ENCODE measurements around the gene PCIF1.
"Not testable (repeated sequence)": the region's sequence is repeated elsewhere in the genome, so short reads cannot be mapped to it uniquely, and the experiment has no call there.

PCIF1 gene

GRCh38 chr20:45921337-45922189 lies 12.9 kb upstream of the PCIF1 start:
- no peak for DNase-seq (ENCODE audit: low read depth in 1 of 2, low spot score in 1 of 2)

- no peak for DNase-seq (ENCODE audit: low read depth in 1 of 2, low spot score in 1 of 2)
These were observed 9.9 kb upstream of the PCIF1 start for GRCh38 chr20:45924391-45925261.

- no peak for DNase-seq (ENCODE audit: low read depth in 1 of 2, low spot score in 1 of 2)
These were observed 8.5 kb upstream of the PCIF1 start for GRCh38 chr20:45925821-45926506.

- DNase-seq (ENCODE audit: low read depth in 1 of 2, low spot score in 1 of 2), result no peak
These were observed 7.8 kb upstream of the PCIF1 start for GRCh38 chr20:45926731-45927070.

DNA sequence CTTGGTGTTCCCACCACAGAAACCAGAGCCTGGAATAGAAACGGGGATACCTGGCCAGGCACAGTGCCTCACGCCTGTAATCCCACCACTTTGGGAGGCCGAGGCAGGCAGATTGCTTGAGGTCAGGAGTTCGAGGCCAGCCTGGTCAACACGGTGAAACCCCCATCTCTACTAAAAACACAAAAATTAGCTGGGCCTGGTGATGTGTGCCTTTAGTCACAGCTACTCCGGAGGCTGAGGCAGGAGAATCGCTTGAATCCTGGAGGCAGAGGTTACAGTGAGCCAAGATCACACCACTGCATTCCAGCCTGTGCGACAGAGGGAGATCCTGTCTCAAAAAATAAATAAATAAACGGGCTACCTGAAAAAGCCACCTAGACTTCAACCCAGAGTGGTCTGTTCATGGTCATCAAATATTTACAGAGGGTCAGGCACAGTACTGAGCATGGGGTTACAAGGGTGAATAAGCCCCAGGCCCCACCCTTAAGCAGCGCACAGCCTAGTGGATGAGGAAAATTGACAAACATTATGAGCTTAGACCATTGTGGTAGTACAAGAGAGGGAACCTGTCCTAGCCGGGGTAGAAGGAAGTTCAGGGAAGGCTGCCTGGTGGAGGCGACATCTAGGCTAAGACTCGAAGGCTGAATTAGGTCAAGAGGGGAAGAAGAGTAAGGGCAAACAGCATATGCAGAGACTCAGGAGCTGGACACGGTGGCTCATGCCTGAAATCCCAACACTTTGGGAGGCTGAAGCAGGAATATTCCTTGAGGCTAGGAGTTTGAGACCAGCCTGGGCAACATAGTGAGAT lies 7.2 kb upstream of the PCIF1 start:
- DNase-seq (ENCODE audit: low read depth in 1 of 2, low spot score in 1 of 2), result no peak

- not testable (repeated sequence) for DNase-seq (ENCODE audit: low read depth in 1 of 2, low spot score in 1 of 2)
These were observed 2.8 kb upstream of the PCIF1 start for GRCh38 chr20:45931680-45932079.

DNA sequence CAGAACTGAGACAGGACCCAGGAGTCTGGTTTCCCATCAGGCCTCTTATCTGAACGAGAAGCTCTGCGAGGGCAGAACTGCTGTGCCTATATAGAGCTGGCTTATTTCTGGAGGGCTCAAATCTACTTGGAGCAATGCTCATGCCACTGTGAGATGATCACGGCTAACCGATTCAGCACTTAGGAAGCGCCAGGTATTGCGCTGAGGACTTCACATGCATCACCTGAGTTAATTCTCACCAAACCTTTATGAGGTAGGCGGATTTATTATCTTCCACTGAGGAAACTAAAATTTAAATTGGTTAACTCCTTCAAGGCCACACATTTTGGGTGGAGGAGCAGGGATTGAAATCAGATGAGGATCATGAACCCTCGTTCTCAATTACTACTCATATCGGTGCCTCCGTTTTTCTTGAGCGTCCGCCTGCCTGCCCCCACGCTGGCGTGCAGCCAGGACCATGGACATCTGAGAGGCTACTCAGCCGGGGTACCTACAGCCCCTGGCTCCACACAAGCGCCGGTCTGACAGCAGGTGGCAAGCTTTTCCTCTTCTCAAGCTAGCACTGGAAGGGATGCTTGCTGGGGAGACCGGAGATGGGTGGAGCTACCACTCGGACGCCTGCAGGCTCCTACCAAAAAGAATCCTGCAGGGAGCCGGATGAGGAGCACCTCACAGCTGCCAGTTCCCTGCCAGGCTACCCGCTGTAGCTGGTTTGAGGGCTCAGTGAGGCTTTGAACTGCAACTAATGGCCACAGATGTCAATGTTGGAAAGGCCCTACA lies 1.0 kb upstream of the PCIF1 start:
- peak; percentile 26 to 56 for DNase-seq (ENCODE audit: low read depth in 1 of 2, low spot score in 1 of 2)

- no peak for DNase-seq (ENCODE audit: low read depth in 1 of 2, low spot score in 1 of 2)
These were observed 367 bp upstream of the PCIF1 start for GRCh38 chr20:45934046-45934585.

DNA sequence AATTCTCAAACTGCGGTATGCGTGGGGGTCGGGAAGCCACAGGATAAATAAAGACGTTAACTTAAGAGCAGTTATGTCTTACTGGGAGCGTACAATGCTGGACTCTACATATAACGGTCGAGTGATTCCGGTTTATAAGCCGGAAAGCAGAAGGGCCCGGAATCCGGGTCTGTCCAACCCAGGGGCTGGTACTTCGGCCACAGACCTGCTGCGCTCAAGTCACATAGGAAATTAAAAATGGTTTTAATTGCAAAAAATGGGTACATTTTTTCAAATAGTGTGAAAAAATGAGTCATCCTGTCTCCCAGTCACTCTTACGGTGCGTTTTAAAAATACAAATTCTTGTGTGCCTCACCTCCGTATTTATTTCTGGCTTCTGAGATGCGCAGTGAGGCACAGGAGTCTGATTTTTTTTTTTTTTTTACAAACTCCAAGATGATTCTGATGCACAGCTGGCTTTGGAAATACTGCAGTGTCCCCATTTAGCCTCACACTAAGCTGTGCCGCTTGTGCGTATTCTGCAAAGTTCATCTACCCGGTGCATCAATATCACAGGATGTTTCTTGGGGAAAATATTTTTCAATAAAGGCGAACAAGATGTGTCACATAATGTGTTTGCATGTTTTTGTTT lies 1.0 kb downstream of the PCIF1 start:
- DNase-seq (ENCODE audit: low read depth in 1 of 2, low spot score in 1 of 2), result no peak

DNA sequence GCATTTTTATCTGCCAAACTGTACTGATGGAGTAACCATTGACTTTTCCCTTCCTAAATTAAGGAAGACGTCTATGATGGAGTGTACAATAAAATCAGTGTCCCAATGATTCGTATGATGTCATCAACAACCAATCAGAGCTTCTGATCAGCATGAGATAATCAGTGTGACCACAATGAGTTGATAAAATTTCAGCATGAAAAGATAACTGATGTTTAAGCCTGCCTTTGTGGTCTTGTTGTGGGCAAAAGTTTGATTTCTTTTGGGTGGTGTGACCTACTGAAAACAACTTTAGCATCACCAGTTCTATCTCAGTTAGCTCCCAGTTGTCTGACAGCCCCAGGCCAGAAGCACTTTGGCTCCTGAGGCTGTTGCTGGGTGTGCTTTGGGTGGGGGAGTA lies 3.3 kb downstream of the PCIF1 start:
- no peak for DNase-seq (ENCODE audit: low read depth in 1 of 2, low spot score in 1 of 2)

DNA sequence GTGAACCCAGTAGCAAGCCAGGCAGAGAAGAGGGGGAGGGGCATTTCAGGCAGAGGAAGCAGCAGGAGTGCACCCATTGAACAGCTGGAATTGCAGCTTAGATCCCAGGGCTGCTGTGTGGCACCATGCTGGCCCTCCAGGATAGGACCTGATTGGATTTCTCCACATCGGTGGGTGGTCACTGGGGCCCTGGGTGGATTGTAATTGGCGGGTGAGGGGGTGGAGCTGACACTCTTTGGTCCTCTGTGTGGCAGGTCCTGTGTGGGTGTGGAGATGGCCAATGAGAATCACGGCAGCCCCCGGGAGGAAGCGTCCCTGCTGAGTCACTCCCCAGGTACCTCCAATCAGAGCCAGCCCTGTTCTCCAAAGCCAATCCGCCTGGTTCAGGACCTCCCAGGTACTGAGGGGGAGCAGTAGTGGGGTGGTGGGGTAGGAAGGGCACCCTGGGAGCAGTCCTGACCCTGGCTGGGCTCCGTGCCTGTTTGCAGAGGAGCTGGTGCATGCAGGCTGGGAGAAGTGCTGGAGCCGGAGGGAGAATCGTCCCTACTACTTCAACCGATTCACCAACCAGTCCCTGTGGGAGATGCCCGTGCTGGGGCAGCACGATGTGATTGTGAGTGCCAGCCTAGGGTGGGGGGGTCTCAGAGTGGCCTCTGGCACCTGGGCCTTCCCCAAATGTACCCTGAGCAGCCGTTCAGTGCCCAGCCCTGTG lies 4.4 kb downstream of the PCIF1 start:
- DNase-seq (ENCODE audit: low read depth in 1 of 2, low spot score in 1 of 2), result no peak

DNA sequence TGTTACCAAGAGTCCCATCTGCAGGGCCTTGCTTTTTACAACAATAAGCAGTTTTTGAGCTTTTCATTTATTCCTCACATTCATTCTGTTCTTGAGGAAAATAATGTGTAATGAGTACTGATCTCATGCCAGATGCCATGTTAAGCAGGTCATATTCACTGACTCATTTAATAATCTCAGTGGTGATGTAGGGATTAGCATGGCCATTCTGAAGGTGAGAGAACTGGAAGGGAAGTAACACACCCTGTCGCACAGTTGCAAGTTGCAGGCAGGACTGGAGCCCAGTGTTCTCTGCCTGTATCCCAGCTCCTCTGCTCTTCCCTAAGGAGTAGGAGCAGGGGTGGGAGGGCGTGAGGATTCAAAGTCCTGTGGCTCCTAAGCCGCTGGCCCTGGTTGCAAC lies 5.6 kb downstream of the PCIF1 start:
- DNase-seq (ENCODE audit: low read depth in 1 of 2, low spot score in 1 of 2), result no peak

DNA sequence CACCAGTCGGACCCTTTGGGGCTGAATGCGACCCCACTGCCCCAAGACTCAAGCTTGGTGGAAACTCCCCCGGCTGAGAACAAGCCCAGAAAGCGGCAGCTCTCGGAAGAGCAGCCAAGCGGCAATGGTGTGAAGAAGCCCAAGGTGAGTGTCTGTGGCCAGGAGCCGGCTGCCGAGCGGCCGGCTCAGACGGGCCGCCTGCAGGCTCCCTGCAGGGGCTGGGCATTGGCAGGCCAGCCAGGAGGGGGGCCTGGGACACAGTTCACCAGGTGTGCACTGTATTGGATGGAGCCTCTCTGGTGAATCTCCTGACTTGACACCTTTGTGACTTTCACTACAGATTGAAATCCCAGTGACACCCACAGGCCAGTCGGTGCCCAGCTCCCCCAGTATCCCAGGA lies 6.0 kb downstream of the PCIF1 start:
- no peak for DNase-seq (ENCODE audit: low read depth in 1 of 2, low spot score in 1 of 2)

- DNase-seq (ENCODE audit: low read depth in 1 of 2, low spot score in 1 of 2), result no peak
These were observed 9.1 kb downstream of the PCIF1 start for GRCh38 chr20:45943613-45944012.

DNA sequence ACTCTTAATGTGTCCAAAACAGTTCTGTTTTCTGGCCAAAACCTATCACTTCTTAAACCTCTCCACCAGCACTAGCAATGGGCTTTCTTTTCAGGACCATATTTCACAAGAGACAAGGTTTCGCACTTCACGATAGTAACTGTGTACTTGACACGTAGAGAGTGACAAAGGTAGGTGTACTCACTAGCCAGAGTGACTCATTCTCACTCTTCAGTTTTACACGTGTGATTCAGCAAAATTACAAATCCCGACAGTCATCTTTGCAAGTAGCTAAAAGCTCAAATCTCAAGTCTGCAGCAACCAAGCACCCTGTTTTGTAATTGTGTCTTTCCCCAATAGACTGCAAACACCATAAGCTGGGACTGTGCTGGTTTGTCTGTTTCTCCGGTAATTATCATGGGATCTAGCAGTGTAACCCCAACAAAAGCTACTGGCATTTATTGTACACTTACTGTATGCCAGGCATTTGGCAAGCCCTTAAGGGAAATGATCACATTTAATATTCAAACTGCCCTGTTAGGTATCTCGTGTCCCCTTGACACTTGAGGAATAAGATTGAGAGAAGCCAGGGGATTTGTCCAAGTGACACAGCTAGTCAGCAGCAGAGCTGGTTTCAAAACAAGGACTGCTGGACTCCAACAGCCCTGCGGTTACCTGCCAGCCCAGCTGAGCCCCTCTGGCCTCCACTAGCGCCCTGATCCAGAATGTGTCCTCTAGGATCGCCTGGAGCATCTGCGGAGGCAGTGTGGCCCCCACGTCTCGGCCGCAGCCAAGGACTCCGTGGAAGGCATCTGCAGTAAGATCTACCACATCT lies 9.9 kb downstream of the PCIF1 start:
- DNase-seq (ENCODE audit: low read depth in 1 of 2, low spot score in 1 of 2), result no peak

DNA sequence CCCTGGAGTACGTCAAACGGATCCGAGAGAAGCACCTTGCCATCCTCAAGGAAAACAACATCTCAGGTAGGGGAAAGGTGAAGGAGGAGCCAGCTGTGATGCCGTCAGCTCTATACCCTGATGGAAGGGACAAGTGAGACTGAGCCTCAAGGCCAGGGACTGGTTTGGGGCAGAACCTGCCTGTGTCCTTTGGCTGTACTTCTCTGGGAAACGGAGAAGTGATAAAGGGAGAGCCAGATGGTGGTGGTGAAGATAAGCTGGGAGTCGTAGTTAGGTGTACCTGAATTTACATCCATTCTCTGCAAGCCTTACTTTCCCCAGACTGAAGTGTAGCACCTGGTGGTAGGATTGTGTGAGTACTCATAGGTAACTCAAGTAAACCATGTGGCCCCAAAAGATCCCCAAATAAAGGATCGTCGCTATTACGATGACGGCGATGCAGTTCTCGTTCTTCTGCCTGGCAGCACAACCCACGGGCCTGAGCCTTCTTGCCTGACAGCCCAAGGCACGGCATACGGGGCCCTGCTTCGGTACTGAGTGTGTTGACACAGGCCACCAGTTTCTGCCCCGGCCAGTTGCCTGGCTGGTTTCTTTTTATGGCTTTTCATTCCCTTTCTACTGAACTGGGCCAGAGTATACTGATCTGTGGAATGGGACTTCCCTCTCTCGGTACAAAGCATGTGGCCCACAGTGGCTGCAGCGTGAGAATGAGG lies 10.6 kb downstream of the PCIF1 start:
- DNase-seq (ENCODE audit: low read depth in 1 of 2, low spot score in 1 of 2), result no peak

GRCh38 chr20:45945678-45946148 lies 11.2 kb downstream of the PCIF1 start:
- DNase-seq (ENCODE audit: low read depth in 1 of 2, low spot score in 1 of 2), result no peak

Measured in activated CD4-positive, alpha-beta T cell treated with anti-CD3 and anti-CD28 coated beads, Interleukin-2, amount 50 U/mL, for 24 hours (primary cell).